GM19395 (cell line): Measurements from ENCODE around the gene KRT82.

Source experiments
- ATAC-seq: cut with Tn5 transposase; IDR thresholded peaks from one replicate; pipeline ENCODE4 v1.9.1; 2021; ENCODE audit warnings: mild to moderate bottlenecking, moderate library complexity; ENCODE audit not compliant: unreplicated experiment

The KRT82 gene

GRCh38 chr12:52387859-52388258, 18.3 kb downstream of the KRT82 start:
- no peak for ATAC-seq

DNA sequence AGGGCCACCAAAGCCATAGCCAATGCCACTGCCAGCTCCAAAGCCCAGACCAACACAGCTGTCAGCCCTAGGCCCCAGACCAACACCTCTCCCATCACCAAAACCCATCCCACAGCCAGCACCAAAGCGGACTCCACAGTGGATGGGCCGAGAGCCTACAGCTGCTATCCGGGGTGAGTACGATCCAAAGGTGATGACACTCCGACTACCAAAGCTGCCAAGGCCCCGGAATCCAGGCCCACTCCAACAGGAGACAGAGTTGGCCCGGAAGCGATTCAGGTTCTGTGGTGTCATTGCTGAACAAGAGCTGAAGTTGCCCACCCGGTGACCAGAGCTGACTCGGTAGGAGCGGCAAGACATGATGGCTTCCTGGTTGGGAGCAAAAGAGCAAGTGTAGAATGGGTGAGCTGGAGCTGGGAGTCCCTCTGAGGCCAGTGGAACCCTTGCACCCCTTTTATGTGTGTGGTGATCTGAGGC, 20.9 kb downstream of the KRT82 start, which contains the start of gene KRT84:
Gene KRT84 (minus strand): TSS at position 427 of the 477 bp plus-strand sequence. CDS start 67 bp downstream, at position 360.
- ATAC-seq: no peak

DNA sequence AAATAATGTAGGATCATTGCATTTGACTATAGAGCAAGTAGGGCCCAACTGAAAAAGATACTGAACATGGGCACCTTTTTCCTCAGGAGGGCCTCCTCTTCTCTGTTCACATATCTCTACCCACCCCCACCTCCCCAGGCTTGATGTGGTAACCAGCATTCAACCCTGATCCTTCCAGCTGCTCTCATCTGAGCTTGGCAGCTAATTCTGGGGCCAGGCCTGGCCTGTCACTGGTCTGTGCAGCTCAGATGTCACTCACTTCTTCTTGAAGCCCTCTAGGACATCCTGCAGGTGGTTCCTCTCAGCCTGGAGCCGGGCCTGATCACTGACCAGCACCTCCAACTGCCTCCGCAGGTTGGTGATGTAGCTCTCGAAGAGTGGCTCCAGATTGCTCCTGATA, 22.8 kb downstream of the KRT82 start:
- no peak for ATAC-seq

GRCh38 chr12:52382854-52383253, 23.3 kb downstream of the KRT82 start:
- no peak for ATAC-seq

DNA sequence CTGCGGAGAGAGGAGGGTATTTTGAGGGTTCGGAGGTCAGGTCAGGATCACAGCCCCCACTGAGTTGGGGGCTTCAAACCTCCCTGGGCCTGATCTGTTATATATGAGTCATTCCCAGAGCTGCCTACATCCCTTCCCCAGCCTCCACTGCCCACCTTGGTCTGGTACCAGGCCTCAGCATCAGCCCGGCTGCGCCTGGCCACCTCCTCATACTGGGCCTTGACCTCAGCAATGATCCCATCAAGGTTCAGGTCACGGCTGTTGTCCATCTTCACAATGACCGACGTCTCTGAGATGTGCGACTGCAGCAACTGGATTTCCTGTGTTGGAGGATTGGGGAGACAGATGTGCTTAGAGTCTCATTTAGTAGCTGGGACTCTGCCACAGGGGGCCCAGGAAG, 24.9 kb downstream of the KRT82 start:
- no peak for ATAC-seq

GRCh38 chr12:52380271-52380694, 25.9 kb downstream of the KRT82 start:
- no peak for ATAC-seq

DNA sequence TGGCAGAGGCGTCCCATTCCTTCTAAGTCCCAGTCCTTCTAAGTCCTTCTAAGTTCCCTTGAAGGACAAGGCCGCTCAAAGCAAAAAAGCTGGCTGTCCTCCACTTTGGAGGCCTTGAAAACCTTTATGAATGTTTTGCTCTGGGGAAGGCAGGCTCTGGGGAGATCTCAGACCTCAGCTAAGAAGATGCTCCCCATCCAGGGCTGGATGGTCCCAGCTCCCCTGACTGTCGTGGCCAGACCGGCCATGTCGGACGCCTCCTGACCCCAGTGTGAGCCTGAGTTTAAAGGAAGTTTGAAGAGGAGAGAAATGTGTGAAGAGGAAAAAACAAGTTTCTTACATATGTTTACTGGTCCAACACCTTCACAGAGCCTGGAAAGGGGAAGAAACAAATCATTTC, 26.6 kb downstream of the KRT82 start:
- ATAC-seq: no peak

- ATAC-seq: no peak
These were observed 28.0 kb downstream of the KRT82 start for GRCh38 chr12:52378091-52378490.

- no peak for ATAC-seq
These were observed 28.9 kb downstream of the KRT82 start for GRCh38 chr12:52377266-52377665.

DNA sequence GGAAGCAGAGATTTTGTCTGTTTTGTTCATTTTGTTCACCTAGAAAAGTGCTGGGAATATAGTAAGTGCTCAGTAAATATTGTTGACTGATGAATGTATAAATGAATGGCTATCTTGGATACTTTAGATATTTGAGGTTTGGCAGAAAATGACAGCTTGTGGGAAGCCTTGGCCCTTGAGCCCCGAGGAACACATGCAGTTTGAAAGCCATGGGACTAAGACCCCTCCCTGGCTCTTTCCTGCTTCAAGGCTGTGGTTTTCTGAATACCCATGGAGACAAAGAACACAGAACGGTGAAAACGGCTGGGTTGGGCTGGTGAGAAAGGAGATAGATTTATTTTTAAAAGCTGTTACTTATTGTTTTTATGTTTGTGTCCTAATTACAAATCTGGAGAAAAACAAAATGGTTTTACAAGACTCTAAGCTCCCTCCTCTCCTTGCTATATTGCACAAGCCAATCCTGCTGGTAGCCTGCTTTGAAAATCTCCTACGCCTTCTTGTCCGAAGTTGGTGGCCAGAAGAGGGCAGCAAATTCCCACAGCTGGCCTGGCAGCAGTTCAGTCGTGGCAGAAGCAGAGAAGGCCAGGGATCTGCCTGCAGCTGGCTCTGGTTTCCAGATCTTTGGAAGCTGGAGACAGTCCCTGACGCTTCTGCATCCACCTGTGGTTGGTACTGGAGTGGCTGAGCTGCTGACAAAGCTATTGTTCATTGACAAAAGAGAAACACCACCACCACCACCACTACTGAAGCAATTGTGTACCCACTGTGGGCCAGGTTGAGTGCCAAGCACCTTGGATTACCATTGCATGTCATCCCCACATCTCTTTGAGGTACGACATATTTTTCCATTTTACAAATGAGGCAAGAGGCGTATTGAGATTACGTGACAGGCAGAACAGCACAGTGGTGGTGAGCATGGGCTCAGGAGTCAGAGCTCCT, 33.6 kb downstream of the KRT82 start:
- ATAC-seq: no peak

- no peak for ATAC-seq
These were observed 34.4 kb downstream of the KRT82 start for GRCh38 chr12:52371716-52372115.

DNA sequence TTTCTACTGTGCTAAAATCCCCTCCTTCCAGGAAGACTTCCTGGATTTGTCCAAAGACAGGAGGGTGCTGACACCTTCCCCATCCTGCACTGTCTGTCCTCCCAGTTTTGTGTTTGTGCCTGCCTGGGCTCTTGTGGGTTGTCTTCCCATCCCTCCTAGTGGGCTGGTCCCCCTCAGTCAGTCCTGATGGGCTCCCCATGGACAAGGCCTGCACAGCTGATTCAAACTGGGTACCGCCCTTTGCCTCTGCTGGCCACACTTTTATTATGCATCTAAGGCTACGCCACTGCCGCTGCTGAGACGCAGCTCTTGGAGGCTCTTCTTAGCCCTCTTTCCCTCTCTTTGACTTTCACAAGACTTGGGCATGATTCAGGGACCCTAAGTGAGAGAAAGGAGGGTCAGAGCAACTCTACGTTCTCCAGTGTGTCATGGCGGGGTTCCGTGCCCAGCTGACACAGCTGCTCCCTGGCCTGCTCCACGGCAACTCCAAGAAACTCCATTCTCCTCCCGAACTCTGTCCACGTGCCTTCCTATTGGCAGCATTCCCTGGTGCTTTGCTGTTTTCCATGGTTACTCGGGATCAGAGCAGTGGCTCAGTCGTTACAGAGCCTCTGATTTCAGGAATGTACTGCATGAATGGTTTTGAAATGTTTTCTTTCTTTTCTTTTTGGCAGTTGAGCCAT, 35.1 kb downstream of the KRT82 start:
- no peak for ATAC-seq

GRCh38 chr12:52369809-52370208, 36.3 kb downstream of the KRT82 start:
- no peak for ATAC-seq

DNA sequence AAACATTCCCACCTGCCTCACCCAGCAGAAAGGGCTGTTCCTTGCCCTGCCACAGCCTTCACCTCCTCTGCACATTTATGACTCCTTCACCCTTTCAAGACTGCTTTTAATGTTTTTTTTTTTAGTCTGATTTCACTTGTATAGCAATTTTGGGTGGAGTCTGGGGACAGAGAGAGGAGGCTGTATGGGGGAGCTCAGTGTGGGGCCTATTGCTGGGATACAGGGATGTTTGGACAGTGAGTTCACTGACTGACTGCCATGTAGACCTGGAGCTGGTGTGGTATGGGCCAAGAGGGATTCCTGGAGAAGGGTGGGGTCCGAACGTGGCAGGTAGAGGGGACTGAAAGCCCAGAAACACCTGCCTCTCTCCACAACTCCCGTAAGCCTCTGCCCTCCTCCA, 36.9 kb downstream of the KRT82 start:
- ATAC-seq: no peak

DNA sequence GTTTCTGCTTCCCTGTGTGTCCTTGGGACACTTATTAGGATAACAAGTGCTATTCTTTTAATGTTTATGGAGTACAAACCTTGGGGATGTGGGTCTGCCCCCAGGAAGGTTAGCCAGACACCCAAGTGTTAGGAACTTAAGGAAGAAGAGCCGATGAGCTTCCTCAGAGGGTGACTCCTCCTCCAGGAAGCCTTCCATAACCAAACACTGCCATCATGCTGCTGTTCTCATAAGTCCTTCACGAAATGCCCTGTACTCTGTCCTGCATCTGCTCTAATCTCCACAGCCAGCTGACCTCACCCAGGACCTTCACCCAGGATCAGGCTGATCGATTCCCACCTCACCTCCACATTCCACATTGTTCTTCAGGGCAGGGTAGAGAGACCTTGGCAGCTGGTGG, 37.6 kb downstream of the KRT82 start:
- no peak for ATAC-seq

- ATAC-seq: no peak
These were observed 38.3 kb downstream of the KRT82 start for GRCh38 chr12:52367876-52368275.

- ATAC-seq: no peak
These were observed 39.2 kb downstream of the KRT82 start, which contains the start of gene KRT85 for GRCh38 chr12:52366738-52367485. TSS of gene KRT85 (minus strand) at chr12:52367481. CDS start at chr12:52367405, 76 bp downstream.

GRCh38 chr12:52364901-52365489, 41.1 kb downstream of the KRT82 start:
- no peak for ATAC-seq

DNA sequence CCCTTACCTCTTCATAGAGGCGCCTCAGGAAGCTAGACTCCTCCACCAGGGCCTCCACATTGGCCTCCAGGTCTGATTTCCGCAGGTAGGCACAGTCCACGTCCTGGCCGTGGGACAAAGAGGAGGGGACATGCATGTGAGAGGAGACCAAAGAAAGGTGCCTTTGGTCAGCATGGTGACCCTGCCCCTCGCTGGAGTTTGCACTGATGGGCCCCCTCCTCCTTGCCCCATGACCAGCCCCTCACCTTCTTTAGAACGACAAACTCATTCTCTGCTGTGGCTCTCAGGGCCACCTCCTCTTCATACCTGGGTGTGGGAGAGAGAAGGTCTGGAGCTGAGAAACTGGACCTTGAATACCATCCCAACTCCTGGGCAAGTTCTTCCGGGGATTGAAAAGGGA, 42.1 kb downstream of the KRT82 start:
- no peak for ATAC-seq

- no peak for ATAC-seq
These were observed 42.9 kb downstream of the KRT82 start for GRCh38 chr12:52363111-52363679.
